GM12801 (cell line): ENCODE measurements around the gene SYT8.

Source experiments
- TF ChIP-seq, protein P1 (sequence below): IDR thresholded peaks from one replicate; pipeline ENCODE4 v1.5.1; 2011; ENCODE audit warnings: control low read depth; ENCODE audit not compliant: insufficient read length; ENCODE audit errors: extremely low read depth

Gene SYT8, protein sequence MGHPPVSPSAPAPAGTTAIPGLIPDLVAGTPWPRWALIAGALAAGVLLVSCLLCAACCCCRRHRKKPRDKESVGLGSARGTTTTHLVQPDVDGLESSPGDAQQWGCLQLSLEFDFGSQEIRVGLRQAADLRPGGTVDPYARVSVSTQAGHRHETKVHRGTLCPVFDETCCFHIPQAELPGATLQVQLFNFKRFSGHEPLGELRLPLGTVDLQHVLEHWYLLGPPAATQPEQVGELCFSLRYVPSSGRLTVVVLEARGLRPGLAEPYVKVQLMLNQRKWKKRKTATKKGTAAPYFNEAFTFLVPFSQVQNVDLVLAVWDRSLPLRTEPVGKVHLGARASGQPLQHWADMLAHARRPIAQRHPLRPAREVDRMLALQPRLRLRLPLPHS

DNA sequence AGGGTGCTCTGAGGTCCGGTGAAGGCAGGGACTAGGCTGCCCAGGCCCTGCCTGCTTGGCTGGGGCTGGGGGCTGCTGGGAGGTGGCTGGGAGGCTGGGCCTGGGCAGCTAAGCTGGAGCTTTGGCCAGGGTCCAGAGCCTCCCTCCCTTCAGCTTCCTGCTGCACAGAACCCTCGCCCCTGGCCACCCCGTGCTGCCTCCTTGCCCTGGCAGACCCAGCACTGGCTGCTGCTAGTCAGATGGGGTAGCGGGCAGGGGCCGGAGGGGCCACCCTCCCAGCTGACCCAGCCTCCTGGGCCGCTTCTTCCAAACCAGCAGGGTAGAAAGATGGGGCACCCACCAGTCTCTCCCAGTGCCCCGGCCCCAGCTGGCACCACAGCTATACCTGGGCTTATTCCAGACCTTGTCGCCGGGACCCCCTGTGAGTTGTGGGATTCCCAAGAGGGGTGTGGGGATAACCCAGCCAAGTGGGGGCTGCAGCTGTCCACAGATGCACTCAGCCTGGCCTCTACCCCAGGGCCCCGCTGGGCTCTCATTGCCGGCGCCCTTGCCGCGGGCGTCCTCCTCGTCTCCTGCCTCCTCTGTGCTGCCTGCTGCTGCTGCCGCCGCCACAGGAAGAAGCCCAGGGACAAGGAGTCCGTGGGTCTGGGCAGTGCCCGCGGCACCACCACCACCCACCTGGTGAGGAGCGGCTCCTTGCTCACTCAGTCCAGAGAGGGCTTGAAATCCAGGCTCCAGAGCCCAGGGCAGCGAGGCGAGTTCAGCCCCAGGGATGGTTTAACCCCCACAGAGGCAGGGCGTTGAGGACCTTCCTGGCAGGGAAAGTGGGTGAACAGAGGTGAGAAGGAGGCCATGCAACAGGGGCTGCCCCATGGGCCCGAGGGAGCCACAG, at the start of gene SYT8:
TSS of gene SYT8 (plus strand) at position 212 of the 892 bp plus-strand sequence. CDS start at position 328, 116 bp downstream.
- TF ChIP-seq, protein P1, sequence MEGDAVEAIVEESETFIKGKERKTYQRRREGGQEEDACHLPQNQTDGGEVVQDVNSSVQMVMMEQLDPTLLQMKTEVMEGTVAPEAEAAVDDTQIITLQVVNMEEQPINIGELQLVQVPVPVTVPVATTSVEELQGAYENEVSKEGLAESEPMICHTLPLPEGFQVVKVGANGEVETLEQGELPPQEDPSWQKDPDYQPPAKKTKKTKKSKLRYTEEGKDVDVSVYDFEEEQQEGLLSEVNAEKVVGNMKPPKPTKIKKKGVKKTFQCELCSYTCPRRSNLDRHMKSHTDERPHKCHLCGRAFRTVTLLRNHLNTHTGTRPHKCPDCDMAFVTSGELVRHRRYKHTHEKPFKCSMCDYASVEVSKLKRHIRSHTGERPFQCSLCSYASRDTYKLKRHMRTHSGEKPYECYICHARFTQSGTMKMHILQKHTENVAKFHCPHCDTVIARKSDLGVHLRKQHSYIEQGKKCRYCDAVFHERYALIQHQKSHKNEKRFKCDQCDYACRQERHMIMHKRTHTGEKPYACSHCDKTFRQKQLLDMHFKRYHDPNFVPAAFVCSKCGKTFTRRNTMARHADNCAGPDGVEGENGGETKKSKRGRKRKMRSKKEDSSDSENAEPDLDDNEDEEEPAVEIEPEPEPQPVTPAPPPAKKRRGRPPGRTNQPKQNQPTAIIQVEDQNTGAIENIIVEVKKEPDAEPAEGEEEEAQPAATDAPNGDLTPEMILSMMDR, result no peak

DNA sequence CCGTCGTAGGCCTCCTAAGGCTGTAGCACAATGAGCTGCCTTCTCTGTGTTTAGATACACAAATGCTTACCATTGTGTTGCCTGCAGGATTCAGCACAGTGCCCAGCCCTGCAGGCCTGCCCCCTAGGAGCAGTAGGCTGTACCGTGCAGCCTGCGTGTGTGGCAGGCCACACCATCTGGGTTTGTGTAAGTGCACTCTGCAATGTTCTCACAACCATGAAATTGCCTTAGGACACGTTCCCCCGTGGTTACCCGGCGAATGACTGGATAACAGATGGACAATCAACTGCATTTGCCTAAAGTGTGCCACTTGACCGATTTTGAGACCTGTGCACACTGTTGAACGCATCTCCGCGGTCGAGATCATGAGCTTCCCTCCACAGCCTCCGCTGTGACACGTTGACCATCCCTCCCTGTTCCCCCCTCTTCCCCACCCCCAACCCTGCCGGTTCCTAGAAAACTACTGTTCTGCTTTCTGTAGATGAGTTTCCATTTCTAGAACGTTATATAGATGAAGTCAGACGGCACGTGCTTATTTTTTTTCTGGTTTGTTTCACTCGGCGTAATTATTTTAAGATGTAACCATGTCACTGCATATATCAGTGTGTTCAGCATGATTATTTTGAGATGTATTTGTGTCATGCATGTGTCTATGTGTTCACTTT, 48.9 kb upstream of the SYT8 start:
- TF ChIP-seq, protein P1, result no peak

DNA sequence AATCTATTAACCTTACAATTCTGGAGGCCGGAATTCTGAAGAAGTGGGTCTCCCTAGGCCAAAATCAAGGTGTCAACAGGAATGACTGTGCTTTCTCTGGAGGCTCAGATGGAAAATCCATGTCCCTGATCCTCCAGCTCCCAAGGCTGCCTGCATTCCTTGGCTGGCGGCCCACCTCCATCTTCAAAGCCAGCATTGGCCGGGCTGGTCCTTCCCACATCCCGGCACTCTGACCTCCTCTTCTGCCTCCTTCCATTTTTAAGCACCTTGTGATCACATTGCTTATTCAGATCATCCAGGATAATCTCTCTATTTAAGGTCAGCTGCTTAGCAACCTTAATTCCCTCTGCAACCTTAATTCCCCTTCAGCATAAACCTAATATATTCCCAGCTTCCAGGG, 48.3 kb upstream of the SYT8 start:
- TF ChIP-seq, protein P1, result no peak

DNA sequence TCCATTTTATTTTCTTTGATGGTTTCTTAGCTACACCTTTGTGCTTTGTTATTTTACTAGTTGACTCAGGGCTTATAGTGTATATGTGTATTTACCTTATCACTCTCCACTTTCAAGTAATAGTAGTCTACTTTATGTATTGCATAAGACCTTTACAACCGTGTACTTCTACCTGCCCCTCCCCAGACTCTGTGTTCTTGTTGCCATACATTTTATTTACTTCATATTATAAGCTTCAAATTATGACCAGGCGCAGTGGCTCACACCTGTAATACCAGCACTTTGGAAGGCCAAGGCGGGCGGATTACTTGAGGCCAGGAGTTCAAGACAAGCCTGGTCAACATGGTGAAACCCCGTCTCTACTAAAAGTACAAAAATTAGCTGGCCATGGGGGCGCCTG, 42.9 kb upstream of the SYT8 start:
- TF ChIP-seq, protein P1, result no peak

DNA sequence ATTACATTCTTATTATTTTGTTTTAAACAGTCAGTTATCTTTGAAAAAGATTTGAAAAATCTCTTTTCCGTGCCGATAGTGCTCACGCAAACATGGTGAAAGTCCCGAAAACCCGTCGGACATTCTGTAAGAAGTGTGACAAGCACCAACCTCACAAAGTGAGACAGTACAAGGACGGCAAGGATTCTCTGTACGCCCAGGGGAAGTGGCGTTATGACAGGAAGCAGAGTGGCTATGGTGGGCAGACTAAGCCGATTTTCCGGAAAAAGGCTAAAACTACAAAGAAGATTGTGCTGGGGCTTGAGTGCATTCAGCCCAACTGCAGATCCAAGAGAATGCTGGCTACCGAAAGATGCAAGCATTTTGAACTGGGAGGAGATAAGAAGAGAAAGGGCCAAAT, 42.3 kb upstream of the SYT8 start:
- TF ChIP-seq, protein P1, result no peak

DNA sequence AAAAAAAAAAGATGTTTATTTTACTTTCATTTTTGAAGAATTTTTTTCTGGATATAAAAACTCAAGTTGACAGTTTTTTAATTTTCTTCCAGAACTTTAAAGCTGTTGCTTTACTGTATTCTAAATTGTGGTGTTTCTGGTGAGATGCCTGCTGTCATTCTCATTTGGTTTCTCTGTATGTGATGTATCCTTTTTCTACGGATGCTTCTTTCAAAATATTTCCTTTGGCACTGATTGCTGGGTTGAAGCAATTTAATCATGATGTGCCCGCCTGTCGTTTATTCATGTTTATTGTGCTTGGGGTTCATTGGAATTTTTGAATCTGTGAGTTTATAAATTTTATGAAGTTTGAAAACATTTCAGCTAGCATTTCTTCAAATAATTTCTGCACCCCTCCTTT, 41.7 kb upstream of the SYT8 start:
- TF ChIP-seq, protein P1, result no peak

DNA sequence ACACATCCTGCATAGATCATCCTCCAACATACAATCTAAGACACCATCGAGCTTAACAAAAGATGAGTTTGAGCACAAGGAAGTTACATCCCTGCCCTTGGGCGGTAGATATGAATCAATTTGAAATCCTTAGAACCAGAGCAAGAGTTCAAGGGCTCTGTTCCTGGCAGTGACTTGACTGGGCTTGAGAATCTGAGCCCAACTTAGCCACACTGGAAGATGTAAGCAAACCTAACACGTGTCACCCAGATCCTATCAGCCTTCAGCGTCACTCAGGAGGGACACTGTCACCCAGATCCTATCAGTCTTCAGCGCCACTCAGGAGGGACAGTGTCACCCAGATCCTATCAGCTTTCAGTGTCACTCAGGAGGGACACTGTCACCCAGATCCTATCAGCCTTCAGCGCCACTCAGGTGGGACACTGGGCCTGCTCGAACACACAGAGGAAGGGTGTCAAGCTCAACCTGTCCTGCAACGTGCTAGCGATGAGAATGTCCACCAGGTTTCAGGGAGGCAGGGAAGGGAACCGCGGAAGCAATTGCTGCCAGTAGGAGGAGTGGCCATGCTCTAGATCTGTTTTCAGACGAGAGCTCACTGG, 38.3 kb upstream of the SYT8 start:
- TF ChIP-seq, protein P1, result no peak
